ENCODE results near the gene HEBP2.
"Not testable (repeated sequence)": the region's sequence is repeated elsewhere in the genome, so short reads cannot be mapped to it uniquely, and the experiment has no call there.

- TF ChIP-seq EZH2 (IDR thresholded peaks at IDR 0.05; ENCODE audit: low read length, unreplicated experiment); CTCF (conservative IDR thresholded peaks at IDR 0.05; ENCODE audit: low read depth, low read length); EZH2phosphoT487 (IDR thresholded peaks at IDR 0.05; ENCODE audit: borderline replicate concordance, low read length): not testable (repeated sequence)
Observed at GRCh38 chr6:138368684-138369083, 35.3 kb upstream of the HEBP2 start.
